Trophoblast cell (in vitro differentiated cells and primary cell): Measurements from ENCODE around the gene SORCS1.

ENCODE experiments used
- DNase-seq, 2 donors: peaks; one replicate each; pipeline ENCODE4 v3.0.0-alpha.2; 2016
- H2AFZ ChIP-seq: 2 replicates; pipeline ENCODE4 v1.6.1; 2013; ENCODE audit warnings: low read length, moderate library complexity, mild to moderate bottlenecking; ENCODE audit not compliant: insufficient read depth, poor library complexity
- H2AK5ac ChIP-seq: 2 replicates; pipeline ENCODE4 v1.6.1; 2013; ENCODE audit warnings: mild to moderate bottlenecking, low read length
- H2BK120ac ChIP-seq: 2 replicates; pipeline ENCODE4 v1.6.1; 2013; ENCODE audit warnings: low read length, mild to moderate bottlenecking, moderate library complexity; ENCODE audit not compliant: insufficient read depth, poor library complexity
- H2BK12ac ChIP-seq: 2 replicates; pipeline ENCODE4 v1.6.1; 2013; ENCODE audit warnings: mild to moderate bottlenecking, low read length, moderate library complexity
- H2BK5ac ChIP-seq: 2 replicates; pipeline ENCODE4 v1.6.1; 2013; ENCODE audit warnings: low read length, low read depth, moderate library complexity, mild to moderate bottlenecking; ENCODE audit not compliant: poor library complexity
- H3K14ac ChIP-seq: 2 replicates; pipeline ENCODE4 v1.6.1; 2013; ENCODE audit warnings: mild to moderate bottlenecking, low read length
- H3K18ac ChIP-seq: 2 replicates; pipeline ENCODE4 v1.6.1; 2013; ENCODE audit warnings: mild to moderate bottlenecking, low read length
- H3K23ac ChIP-seq: 2 replicates; pipeline ENCODE4 v1.6.1; 2013; ENCODE audit warnings: low read length
- H3K27ac ChIP-seq: 2 replicates; pipeline ENCODE4 v1.5.1; 2013; ENCODE audit warnings: low read depth, mild to moderate bottlenecking, inconsistent platforms, low read length, moderate library complexity
- H3K27me3 ChIP-seq: 2 replicates; pipeline ENCODE4 v1.6.1; 2013; ENCODE audit warnings: inconsistent platforms, mild to moderate bottlenecking, low read length, moderate library complexity; ENCODE audit not compliant: insufficient read depth
- H3K36me3 ChIP-seq, 2 experiments: 1 replicate in 1 of 2; 2 replicates in 1 of 2; pipeline ENCODE4 v1.6.1; 2013; ENCODE audit warnings: low read length in 2 of 2, mild to moderate bottlenecking in 2 of 2, moderate library complexity in 1 of 2; ENCODE audit not compliant: insufficient read depth in 2 of 2, control insufficient read depth in 1 of 2
- H3K4ac ChIP-seq: 2 replicates; pipeline ENCODE4 v1.6.1; 2013; ENCODE audit warnings: low read depth, mild to moderate bottlenecking, low read length, moderate library complexity
- H3K4me1 ChIP-seq, 2 experiments: 1 replicate in 1 of 2; 2 replicates in 1 of 2; pipeline ENCODE4 v1.6.1; 2013; ENCODE audit warnings: low read length in 2 of 2, mild to moderate bottlenecking in 2 of 2, moderate library complexity in 1 of 2; ENCODE audit not compliant: insufficient read depth in 2 of 2, control insufficient read depth in 1 of 2
- H3K4me2 ChIP-seq: 2 replicates; pipeline ENCODE4 v1.6.1; 2013; ENCODE audit warnings: inconsistent platforms, mild to moderate bottlenecking, low read length, moderate library complexity
- H3K4me3 ChIP-seq: 2 replicates; pipeline ENCODE4 v1.5.1; 2013; ENCODE audit warnings: mild to moderate bottlenecking, low read depth, low read length, inconsistent platforms
- H3K79me1 ChIP-seq: one replicate; pipeline ENCODE4 v1.6.1; 2013; ENCODE audit warnings: low read length
- H3K79me2 ChIP-seq: 2 replicates; pipeline ENCODE4 v1.6.1; 2013; ENCODE audit warnings: low read length, mild to moderate bottlenecking; ENCODE audit not compliant: control insufficient read depth, insufficient read depth, poor library complexity
- H3K9ac ChIP-seq: 2 replicates; pipeline ENCODE4 v1.6.1; 2013; ENCODE audit warnings: mild to moderate bottlenecking, low read length
- H3K9me3 ChIP-seq: 2 replicates; pipeline ENCODE4 v1.6.1; 2013; ENCODE audit warnings: low read depth, mild to moderate bottlenecking, control low read depth, inconsistent platforms, low read length; ENCODE audit not compliant: insufficient read depth
- H4K12ac ChIP-seq: 2 replicates; pipeline ENCODE4 v1.6.1; 2013; ENCODE audit warnings: low read depth, mild to moderate bottlenecking, low read length, moderate library complexity
- H4K8ac ChIP-seq: 2 replicates; pipeline ENCODE4 v1.6.1; 2013; ENCODE audit warnings: low read depth, mild to moderate bottlenecking, low read length, moderate library complexity
- H4K91ac ChIP-seq: one replicate; pipeline ENCODE4 v1.6.1; 2013; ENCODE audit warnings: low read depth, mild to moderate bottlenecking, low read length, moderate library complexity
- WGBS: extraction: QIAGEN DNeasy Blood & Tissue Kit; methylation state at CpG from one replicate; pipeline ENCODE4 v1.1.7; 2013; ENCODE audit warnings: missing lambda C conversion rate; ENCODE audit not compliant: insufficient read length, insufficient coverage; ENCODE audit errors: extremely low coverage; 5-methylcytosine and 5-hydroxymethylcytosine counted together

The SORCS1 gene

DNA sequence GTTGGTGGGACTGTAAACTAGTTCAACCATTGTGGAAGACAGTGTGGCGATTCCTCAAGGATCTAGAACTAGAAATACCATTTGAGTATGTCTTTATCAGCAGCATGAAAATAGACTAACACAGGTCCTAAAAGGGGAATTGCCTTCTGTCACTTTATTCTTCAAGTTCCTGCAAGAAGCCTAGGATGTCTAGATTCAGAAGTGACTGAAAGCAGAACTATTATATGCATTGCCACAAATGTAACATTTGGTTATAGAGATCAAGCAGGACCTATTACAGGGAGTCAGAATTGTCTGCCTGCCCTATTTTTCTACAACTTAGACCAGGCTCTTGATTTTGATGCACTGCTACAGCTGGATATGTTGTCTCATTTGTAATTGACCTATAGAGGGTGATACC, 364.7 kb downstream of the SORCS1 start:
- no peaks in the 10 kb centered on the region for H3K79me2 ChIP-seq
- H4K8ac ChIP-seq = no peak overlapping the region
- H3K9me3 ChIP-seq = no peaks in the 10 kb centered on the region
- no peak overlapping the region for H2BK5ac ChIP-seq
- no peak overlapping the region for H2AFZ ChIP-seq
- no peak overlapping the region for H2BK120ac ChIP-seq
- no peak overlapping the region for H3K9ac ChIP-seq
- H2BK12ac ChIP-seq = no peak overlapping the region
- no peak overlapping the region for H3K4ac ChIP-seq
- no peak overlapping the region for H3K18ac ChIP-seq
- H4K91ac ChIP-seq = no peak overlapping the region
- H3K4me1 ChIP-seq = no peaks in the 10 kb centered on the region
- H2AK5ac ChIP-seq = no peak overlapping the region
- no peak overlapping the region for H3K23ac ChIP-seq
- no peak for DNase-seq
- no peaks in the 10 kb centered on the region for H3K79me1 ChIP-seq
- no peaks in the 10 kb centered on the region for H3K36me3 ChIP-seq
- H3K14ac ChIP-seq = no peak overlapping the region
- H3K4me3 ChIP-seq = no peak overlapping the region
- no peak overlapping the region for H4K12ac ChIP-seq
- H3K27ac ChIP-seq = no peak overlapping the region
- no peaks in the 10 kb centered on the region for H3K27me3 ChIP-seq
- no CpG with 5 or more reads among the region's 1 CpG for WGBS
- no peak overlapping the region for H3K4me2 ChIP-seq

GRCh38 chr10:106795619-106796018, 368.9 kb downstream of the SORCS1 start:
- Histone ChIP-seq H3K27me3 (no peaks in the 10 kb centered on the region), H4K91ac (no peak overlapping the region), H4K12ac (no peak overlapping the region), H2BK12ac (no peak overlapping the region), H3K4me1 (no peaks in the 10 kb centered on the region), H3K36me3 (no peaks in the 10 kb centered on the region), H3K79me1 (no peaks in the 10 kb centered on the region), H2AK5ac (no peak overlapping the region), H3K4me2 (no peak overlapping the region), H2BK120ac (no peak overlapping the region), H3K4me3 (no peak overlapping the region), H3K23ac (no peak overlapping the region), H3K27ac (no peak overlapping the region), H3K9ac (no peak overlapping the region), H2BK5ac (no peak overlapping the region), H3K18ac (no peak overlapping the region), H3K9me3 (no peaks in the 10 kb centered on the region), H2AFZ (no peak overlapping the region), H3K79me2 (no peaks in the 10 kb centered on the region), H4K8ac (no peak overlapping the region), H3K4ac (no peak overlapping the region), H3K14ac (no peak overlapping the region)
- DNase-seq = peak in 1 of 2 donors; percentile 4
- no CpG with 5 or more reads among the region's 4 CpGs for WGBS

GRCh38 chr10:106793617-106794016, 370.9 kb downstream of the SORCS1 start:
- Histone ChIP-seq H2AK5ac (no peak overlapping the region), H3K14ac (no peak overlapping the region), H3K79me1 (no peaks in the 10 kb centered on the region), H3K9ac (no peak overlapping the region), H3K4me1 (no peaks in the 10 kb centered on the region), H4K12ac (no peak overlapping the region), H4K8ac (no peak overlapping the region), H2BK12ac (no peak overlapping the region), H3K23ac (no peak overlapping the region), H3K4me3 (no peak overlapping the region), H2BK120ac (no peak overlapping the region), H3K18ac (no peak overlapping the region), H4K91ac (no peak overlapping the region), H3K9me3 (peaks cover 2% of the 10 kb centered on the region), H2BK5ac (no peak overlapping the region), H3K79me2 (no peaks in the 10 kb centered on the region), H3K36me3 (no peaks in the 10 kb centered on the region), H3K27ac (no peak overlapping the region), H3K4ac (no peak overlapping the region), H3K27me3 (no peaks in the 10 kb centered on the region), H2AFZ (no peak overlapping the region), H3K4me2 (no peak overlapping the region)
- WGBS = no CpG with 5 or more reads among the region's 1 CpG
- no peak for DNase-seq

DNA sequence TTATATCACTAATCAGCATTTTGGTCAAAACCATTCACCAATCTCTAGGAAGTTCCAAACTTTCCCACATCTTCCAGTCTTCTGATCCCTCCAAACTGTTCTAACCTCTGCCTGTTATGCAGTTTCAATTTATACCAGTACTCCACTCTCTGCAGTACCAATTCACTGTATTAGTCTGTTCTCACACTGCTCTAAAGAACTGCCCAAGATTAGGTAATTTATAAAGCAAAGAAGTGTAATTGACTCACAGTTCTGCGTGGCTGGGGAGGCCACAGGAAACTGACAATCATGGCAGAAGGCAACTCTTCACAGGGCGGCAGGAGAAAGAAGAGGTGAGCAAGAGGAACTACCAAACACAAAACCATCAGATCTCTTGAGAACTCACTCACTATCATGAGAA, 374.9 kb downstream of the SORCS1 start:
- no peak for DNase-seq
- Histone ChIP-seq H4K8ac (no peak overlapping the region), H2AFZ (no peak overlapping the region), H3K27me3 (no peaks in the 10 kb centered on the region), H3K27ac (no peak overlapping the region), H3K79me2 (no peaks in the 10 kb centered on the region), H3K4ac (no peak overlapping the region), H3K4me2 (no peak overlapping the region), H2BK12ac (no peak overlapping the region), H2BK120ac (no peak overlapping the region), H3K36me3 (no peaks in the 10 kb centered on the region), H3K18ac (no peak overlapping the region), H3K23ac (no peak overlapping the region), H3K4me1 (no peaks in the 10 kb centered on the region), H2BK5ac (no peak overlapping the region), H3K14ac (no peak overlapping the region), H2AK5ac (no peak overlapping the region), H3K79me1 (no peaks in the 10 kb centered on the region), H4K12ac (no peak overlapping the region), H3K9ac (no peak overlapping the region), H3K9me3 (peaks cover 2% of the 10 kb centered on the region), H4K91ac (no peak overlapping the region), H3K4me3 (no peak overlapping the region)
- no CpG with 5 or more reads among the region's 2 CpGs for WGBS
